Hindlimb muscle (tissue), 1 donor: ENCODE measurements around the gene TRIM45. TPM values are rescaled to one million over a fixed set of nuclear protein-coding genes. Genes with fewer than 3 reads are reported as not detected.
A peak's percentile ranks its signal among the peaks of the same experiment; 100 is the strongest.
"Not testable (repeated sequence)": the region's sequence is repeated elsewhere in the genome, so short reads cannot be mapped to it uniquely, and the experiment has no call there.

Experiments used
- DNase-seq: peaks from one replicate; pipeline ENCODE4 v3.0.0-alpha.2; 2013
- polyA plus RNA-seq: library from polyadenylated mRNA; unstranded; fragments of 120-200 nt; gene quantifications from one replicate; pipeline ENCODE4 v1.2.1, GENCODE V29; 2013; ENCODE audit not compliant: insufficient read length

Gene TRIM45
- polyA plus RNA-seq, 1 donor, result 19.6 TPM

DNA sequence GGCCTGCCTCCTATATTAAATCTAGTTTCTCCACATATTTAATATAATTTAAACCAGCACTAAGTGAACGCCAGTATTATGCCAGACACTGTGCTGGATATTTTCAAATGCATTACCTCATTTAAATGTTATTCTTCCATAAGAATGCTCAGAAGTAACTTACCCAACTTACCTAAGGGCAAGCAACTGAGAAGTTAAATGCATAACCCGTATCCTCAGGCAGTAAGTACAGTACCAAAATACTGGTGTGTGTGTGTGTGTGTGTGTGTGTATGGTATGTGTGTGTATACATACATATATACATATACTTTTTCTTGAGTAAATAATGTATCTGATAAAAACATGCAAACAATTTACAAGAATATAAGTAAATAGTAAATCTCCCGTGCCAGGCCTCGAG, 9.0 kb upstream of the TRIM45 start:
- DNase-seq, result no peak

DNA sequence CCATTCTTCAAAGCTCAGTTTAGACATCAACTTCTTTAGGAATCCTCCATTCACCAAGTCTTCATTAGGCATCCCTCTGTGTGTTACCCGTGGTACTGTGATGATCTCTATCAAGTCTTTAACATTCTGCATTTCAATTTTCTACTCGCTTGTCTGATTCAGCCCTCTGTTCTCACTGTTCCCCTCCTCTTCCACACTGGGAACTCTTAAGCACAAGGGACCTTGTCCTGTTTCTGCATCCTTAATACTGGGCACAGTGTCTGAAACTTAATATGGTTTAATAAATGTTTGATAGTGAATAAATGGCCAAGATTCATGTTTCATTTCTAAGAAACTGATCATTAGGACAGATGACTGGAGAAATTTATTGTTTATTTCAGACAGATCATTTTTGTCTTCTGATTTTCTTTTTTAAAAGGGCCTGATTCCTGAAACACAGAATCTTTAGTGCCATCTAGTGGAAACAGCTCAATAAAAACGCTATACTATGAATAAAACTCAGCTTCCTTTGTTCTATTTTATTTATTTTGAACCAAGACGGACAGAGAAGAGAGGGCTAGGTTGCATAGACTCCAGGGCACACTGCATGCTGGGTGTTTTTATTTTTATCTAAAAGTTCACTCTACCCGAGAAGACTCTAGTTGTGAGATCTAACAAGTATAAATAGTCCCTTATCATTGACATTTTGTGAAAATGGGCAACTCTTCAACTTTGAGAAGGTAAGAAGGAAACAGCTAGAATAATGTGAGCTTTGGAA, 7.0 kb upstream of the TRIM45 start:
- no peak for DNase-seq

- no peak for DNase-seq
These were observed 6.2 kb upstream of the TRIM45 start for GRCh38 chr1:117127795-117128194.

DNA sequence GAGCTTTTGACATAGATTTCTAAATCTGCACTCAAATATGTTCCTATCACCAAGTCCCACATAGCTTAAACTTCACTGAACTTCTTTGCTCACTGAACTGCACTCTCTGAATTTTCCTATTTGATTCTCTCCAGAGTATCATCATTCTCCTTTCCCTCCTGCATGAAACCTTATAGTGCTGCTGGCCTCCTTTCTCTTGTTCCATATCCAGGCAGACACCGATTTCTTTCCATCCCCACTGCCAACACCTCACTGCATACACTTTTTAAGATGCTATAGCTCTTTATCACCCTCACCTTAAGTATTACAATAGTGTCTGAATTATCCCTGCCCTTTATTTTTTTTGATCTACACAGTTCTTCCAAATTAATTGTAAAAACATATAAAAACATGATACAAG, 3.1 kb upstream of the TRIM45 start:
- DNase-seq, result peak; percentile 72

GRCh38 chr1:117123274-117123673, 1.7 kb upstream of the TRIM45 start:
- no peak for DNase-seq

DNA sequence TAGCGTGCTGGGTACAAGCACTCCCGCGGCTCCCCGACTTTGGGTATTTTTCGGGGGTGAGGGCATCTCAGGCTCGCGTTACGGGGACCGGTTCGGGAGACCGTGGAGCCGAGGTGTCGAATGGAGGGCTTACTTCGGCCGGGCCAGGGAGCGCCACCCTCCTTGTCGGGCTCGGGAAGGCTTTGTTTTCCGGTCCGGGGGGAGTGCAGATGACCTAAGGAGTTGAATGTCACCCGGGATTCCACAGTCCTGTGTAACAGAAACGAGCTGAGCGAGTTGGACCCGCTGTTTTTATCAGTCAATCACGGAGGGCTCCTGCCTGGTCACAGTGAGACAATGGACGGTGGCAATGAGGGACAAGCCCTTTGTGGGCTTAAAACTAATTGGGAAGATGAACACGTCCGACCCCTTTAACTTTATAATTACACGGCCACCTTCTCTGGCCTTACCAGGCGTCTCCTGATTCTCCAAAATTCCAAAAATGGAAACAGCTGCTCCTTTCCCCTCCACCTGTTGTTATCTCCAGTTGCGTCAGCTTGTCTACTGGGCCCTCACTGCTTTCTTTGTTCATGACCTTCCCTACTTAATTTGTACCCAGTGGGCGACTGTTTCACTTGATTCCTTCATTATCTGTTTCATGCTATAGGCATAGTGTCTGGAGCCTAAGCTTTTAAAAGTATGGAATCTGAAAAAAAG, 929 bp upstream of the TRIM45 start:
- no peak for DNase-seq

GRCh38 chr1:117120774-117121588, 568 bp downstream of the TRIM45 start:
- no peak for DNase-seq

DNA sequence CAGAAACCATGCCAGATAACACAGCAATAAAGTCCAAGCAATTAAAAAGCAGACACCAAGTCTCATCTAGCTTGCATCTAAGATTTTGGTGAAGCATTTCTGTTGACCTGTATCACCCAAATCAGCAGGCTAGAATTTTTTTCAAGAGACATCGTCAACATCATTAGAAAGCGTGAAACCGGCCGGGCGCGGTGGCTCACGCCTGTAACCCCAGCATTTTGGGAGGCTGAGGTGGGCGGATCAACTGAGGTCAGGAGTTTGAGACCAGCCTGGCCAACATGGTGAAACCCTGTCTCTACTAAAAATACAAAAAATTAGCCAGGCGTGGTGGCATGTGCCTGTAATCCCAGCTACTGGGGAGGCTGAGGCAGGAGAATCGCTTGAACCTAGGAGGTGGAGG, 2.4 kb downstream of the TRIM45 start:
- DNase-seq, result not testable (repeated sequence)

GRCh38 chr1:117118137-117118536, 3.4 kb downstream of the TRIM45 start:
- no peak for DNase-seq

- DNase-seq, result no peak
These were observed 3.9 kb downstream of the TRIM45 start for GRCh38 chr1:117117697-117118096.

GRCh38 chr1:117116784-117117130, 4.8 kb downstream of the TRIM45 start:
- DNase-seq, result no peak

DNA sequence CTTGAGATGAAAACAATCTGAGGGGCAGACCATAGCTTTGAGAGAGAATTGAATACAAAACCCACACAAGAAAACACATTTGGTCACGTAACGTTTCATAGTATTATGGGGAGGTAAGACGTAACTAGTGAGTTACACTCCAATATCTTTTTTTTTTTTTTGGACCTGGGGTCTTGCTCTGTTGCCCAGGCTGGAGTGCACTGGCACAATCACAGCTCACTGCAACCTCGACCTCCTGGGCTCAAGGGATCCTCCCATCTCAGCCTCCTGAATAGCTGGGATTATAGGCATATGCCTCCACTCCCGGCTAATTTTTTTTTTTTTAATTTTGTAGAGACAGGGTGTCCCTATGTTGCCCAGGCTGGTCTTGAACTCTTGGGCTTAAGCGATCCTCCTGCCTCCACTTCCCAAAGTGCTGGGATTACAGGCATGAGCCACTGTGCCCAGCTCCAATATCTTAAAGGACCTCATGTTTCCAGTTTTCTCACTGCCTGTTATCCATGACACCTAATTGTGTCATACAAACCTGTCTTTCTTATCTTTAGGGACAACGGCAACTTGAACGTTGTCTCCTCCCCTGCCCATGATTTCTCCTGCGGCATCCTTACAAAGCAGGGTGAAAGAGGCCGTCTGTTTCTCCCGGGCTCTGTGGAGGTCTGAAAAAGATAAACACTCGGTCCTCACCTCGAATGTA, 5.3 kb downstream of the TRIM45 start:
- DNase-seq, result no peak

DNA sequence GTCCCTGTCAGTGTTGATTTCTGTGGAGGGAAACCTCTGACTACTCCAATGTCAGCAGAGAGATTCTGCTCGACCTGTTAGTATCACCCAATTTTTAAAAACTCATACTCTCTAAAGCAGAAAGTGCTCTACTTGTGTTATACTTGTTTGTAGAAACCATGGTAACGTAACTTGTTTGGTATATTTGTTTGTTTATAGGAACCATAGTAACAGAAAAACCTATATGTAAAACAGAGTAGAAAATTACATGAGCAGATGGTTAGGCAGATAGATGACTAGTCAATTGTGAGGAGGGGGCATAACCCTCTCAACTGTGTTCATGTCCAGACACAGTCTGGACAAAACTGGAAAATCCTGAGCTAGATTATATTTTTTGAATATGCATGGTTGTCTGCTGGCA, 6.7 kb downstream of the TRIM45 start:
- no peak for DNase-seq

DNA sequence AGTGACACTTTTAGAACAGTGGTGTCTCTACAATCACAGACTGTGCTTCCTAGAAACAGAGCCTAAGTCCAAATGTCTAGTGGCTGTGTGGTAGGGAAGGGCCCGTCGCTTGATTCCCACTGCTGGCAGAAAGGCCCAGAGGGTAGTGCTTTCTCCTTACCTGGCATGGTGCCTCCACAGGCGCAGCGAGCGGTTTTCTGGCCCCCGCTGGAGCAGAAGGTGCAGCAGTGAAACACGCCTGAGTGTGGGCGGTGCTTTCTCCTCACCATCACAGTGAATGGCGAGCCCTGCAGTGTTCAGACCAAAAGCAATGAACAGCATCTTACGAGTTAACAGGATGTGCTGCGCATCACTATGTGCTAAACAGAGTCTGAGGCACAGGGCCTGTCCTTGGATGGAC, 8.3 kb downstream of the TRIM45 start:
- DNase-seq, result no peak

DNA sequence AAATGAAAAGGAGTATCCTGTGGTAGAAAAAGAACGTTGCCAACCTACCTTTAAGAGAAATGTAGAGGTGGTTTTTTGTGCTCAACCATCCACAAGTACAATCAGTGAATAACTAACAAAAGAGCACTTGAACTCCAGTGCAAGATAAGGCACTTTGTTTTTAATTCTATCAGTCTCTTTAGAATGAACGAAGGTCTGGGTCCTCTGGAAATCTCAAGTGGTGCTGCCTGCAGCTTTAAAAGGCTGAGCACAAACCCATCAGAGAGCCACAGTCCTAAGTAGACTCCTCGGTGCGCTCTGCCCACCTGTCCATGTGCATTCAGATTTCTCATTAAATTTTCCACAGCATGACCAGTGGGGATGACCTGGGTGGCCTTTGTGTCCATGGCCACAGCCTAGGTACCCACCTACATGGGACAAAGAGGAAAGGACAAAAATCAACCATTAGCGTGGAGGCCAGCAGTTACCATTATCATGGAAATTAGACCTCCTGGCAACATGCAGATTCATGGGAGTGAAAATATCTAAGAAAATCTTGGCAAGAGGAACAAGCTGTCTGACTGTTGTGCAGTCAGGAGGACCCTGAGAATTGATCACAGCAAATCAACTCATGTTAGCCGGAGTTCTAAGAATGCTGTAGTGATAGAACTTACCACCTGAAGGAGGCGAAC, 9.4 kb downstream of the TRIM45 start:
- no peak for DNase-seq

- no peak for DNase-seq
These were observed 10.8 kb downstream of the TRIM45 start for GRCh38 chr1:117110774-117111173.

- DNase-seq, result no peak
These were observed 14.2 kb downstream of the TRIM45 start for GRCh38 chr1:117107364-117107763.

GRCh38 chr1:117106478-117106877, 15.1 kb downstream of the TRIM45 start:
- no peak for DNase-seq

- no peak for DNase-seq
These were observed 15.8 kb downstream of the TRIM45 start for GRCh38 chr1:117105722-117106121.

GRCh38 chr1:117104986-117105385, 16.6 kb downstream of the TRIM45 start:
- no peak for DNase-seq

DNA sequence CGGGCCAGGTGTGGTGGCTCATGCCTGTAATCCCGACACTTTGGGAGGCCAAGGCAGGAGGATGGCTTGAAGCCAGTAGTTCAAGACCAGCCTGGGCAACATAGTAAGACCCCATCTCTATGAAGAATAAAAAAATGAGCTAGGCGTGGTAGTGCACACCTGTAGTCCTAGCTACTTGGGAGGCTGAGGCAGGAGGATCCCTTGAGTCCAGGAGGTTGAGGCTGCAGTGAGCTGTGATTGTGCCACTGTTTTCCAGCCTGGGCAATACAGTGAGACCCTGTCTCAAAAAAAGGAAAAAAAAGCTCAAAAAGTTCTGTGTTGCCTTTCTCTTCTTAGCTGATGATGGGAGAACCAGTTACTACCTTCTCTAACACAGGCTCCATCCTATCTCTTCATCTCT, 19.7 kb downstream of the TRIM45 start:
- DNase-seq, result not testable (repeated sequence)

DNA sequence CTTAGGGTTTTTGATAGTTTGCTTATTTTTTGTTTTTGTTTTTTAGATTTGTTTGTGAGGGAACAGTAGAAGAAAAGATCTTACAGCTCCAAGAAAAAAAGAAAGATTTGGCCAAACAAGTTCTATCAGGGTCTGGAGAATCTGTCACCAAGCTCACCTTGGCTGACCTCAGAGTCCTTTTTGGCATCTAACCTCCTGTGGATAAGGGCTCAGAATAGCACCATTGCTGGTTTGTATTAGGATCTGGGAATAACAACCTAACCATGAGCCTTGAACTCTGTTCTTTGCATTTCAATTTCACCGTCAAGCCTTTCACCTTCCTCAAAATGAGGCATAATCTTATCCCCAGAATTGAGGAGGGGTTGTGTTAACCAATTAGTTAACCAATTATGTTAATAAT, 20.2 kb downstream of the TRIM45 start:
- no peak for DNase-seq
